H9 (cell line): ENCODE measurements around the gene SP6. TPM values are rescaled to one million over a fixed set of nuclear protein-coding genes. Genes with fewer than 3 reads are reported as not detected.

Experiments used
- DNase-seq: peaks from one replicate; pipeline ENCODE4 v3.0.0-alpha.2; 2017
- H2AFZ ChIP-seq: one replicate; pipeline ENCODE4 v1.6.1; 2013; ENCODE audit warnings: mild to moderate bottlenecking, low read length, control low read depth, moderate library complexity
- H2AK5ac ChIP-seq: 2 replicates; pipeline ENCODE4 v1.6.1; 2013; ENCODE audit warnings: low read length, control low read depth, mixed read lengths; ENCODE audit not compliant: insufficient read length
- H2BK120ac ChIP-seq: one replicate; pipeline ENCODE4 v1.6.1; 2013; ENCODE audit warnings: low read depth, mild to moderate bottlenecking, low read length, control low read depth, inconsistent platforms; ENCODE audit not compliant: poor library complexity, severe bottlenecking
- H2BK12ac ChIP-seq: 2 replicates; pipeline ENCODE4 v1.6.1; 2013; ENCODE audit warnings: low read length, control low read depth, mixed read lengths, low read depth; ENCODE audit not compliant: insufficient read length
- H2BK15ac ChIP-seq: 2 replicates; pipeline ENCODE4 v1.6.1; 2013; ENCODE audit warnings: low read depth, low read length, control low read depth
- H2BK20ac ChIP-seq: one replicate; pipeline ENCODE4 v1.6.1; 2013; ENCODE audit warnings: low read depth, mild to moderate bottlenecking, low read length, control low read depth, inconsistent platforms; ENCODE audit not compliant: poor library complexity, severe bottlenecking
- H2BK5ac ChIP-seq: 2 replicates; pipeline ENCODE4 v1.6.1; 2013; ENCODE audit warnings: low read length, control low read depth, mixed read lengths; ENCODE audit not compliant: insufficient read length
- H3K14ac ChIP-seq: 2 replicates; pipeline ENCODE4 v1.6.1; 2013; ENCODE audit warnings: low read length, control low read depth; ENCODE audit not compliant: insufficient read depth
- H3K18ac ChIP-seq: 2 replicates; pipeline ENCODE4 v1.6.1; 2013; ENCODE audit warnings: low read depth, mild to moderate bottlenecking, mixed read lengths, low read length, control low read depth; ENCODE audit not compliant: insufficient read length
- H3K23ac ChIP-seq: 2 replicates; pipeline ENCODE4 v1.6.1; 2013; ENCODE audit warnings: low read length, control low read depth, mixed read lengths, low read depth; ENCODE audit not compliant: insufficient read length
- H3K23me2 ChIP-seq: 2 replicates; pipeline ENCODE4 v1.6.1; 2013; ENCODE audit warnings: low read depth, mild to moderate bottlenecking, mixed read lengths, low read length, control low read depth; ENCODE audit not compliant: insufficient read length, poor library complexity, severe bottlenecking
- H3K27ac ChIP-seq: 2 replicates; pipeline ENCODE4 v1.5.1; 2013; ENCODE audit warnings: low read length, control low read depth, mixed read lengths, low read depth; ENCODE audit not compliant: insufficient read length
- H3K27me3 ChIP-seq: 2 replicates; pipeline ENCODE4 v1.6.1; 2013; ENCODE audit warnings: low read length, control low read depth, inconsistent platforms; ENCODE audit not compliant: insufficient read depth
- H3K4ac ChIP-seq: 2 replicates; pipeline ENCODE4 v1.6.1; 2013; ENCODE audit warnings: low read depth, mild to moderate bottlenecking, control low read depth, inconsistent platforms, low read length, moderate library complexity
- H3K4me1 ChIP-seq: 2 replicates; pipeline ENCODE4 v1.6.1; 2013; ENCODE audit warnings: low read length, control low read depth, inconsistent platforms; ENCODE audit not compliant: insufficient read depth
- H3K4me2 ChIP-seq: 2 replicates; pipeline ENCODE4 v1.6.1; 2013; ENCODE audit warnings: low read length, control low read depth, mixed read lengths; ENCODE audit not compliant: insufficient read length, insufficient read depth
- H3K56ac ChIP-seq: 2 replicates; pipeline ENCODE4 v1.6.1; 2013; ENCODE audit warnings: low read depth, mild to moderate bottlenecking, mixed read lengths, low read length, control low read depth; ENCODE audit not compliant: insufficient read length
- H3K79me1 ChIP-seq: 2 replicates; pipeline ENCODE4 v1.6.1; 2013; ENCODE audit warnings: low read depth, mild to moderate bottlenecking, moderate library complexity, low read length, control low read depth, inconsistent platforms; ENCODE audit not compliant: insufficient read depth, poor library complexity, severe bottlenecking
- H3K79me2 ChIP-seq: 2 replicates; pipeline ENCODE4 v1.6.1; 2013; ENCODE audit warnings: low read length, control low read depth, inconsistent platforms; ENCODE audit not compliant: insufficient read depth
- H3K9ac ChIP-seq: 2 replicates; pipeline ENCODE4 v1.6.1; 2013; ENCODE audit warnings: low read length, control low read depth, mixed read lengths; ENCODE audit not compliant: insufficient read length; ENCODE audit errors: extremely low read depth
- H3K9me3 ChIP-seq: one replicate; pipeline ENCODE4 v1.6.1; 2013; ENCODE audit warnings: low read depth, low read length, inconsistent platforms; ENCODE audit not compliant: control insufficient read depth
- H3T11ph ChIP-seq: one replicate; pipeline ENCODE4 v1.6.1; 2013; ENCODE audit warnings: mild to moderate bottlenecking, low read length, control low read depth, inconsistent platforms
- H4K20me1 ChIP-seq: one replicate; pipeline ENCODE4 v1.6.1; 2013; ENCODE audit not compliant: control insufficient read depth, insufficient read length, insufficient read depth
- H4K5ac ChIP-seq: 2 replicates; pipeline ENCODE4 v1.6.1; 2013; ENCODE audit warnings: low read depth, mild to moderate bottlenecking, mixed read lengths, low read length, control low read depth; ENCODE audit not compliant: insufficient read length
- H4K8ac ChIP-seq: replicated peaks from 2 replicates; pipeline ENCODE4 v1.6.1; 2013; ENCODE audit warnings: low read length, control low read depth, mixed read lengths, low read depth; ENCODE audit not compliant: insufficient read length
- H4K91ac ChIP-seq: 2 replicates; pipeline ENCODE4 v1.6.1; 2013; ENCODE audit warnings: low read depth, mild to moderate bottlenecking, moderate library complexity, mixed read lengths, low read length, control low read depth; ENCODE audit not compliant: insufficient read length
- H3K27ac Mint-ChIP-seq, 3 experiments: 2 replicates in 2 of 3; 3 replicates in 1 of 3; pipeline ENCODE4 v1.8.0; 2020 to 2021; ENCODE audit warnings: mixed read lengths in 3 of 3, mild to moderate bottlenecking in 1 of 3, moderate library complexity in 1 of 3
- H3K27me3 Mint-ChIP-seq: 2 replicates; pipeline ENCODE4 v1.8.0; 2021; ENCODE audit warnings: low read depth, mild to moderate bottlenecking, moderate library complexity, mixed read lengths
- H3K36me3 Mint-ChIP-seq, 3 experiments: 2 replicates in 2 of 3; 3 replicates in 1 of 3; pipeline ENCODE4 v1.8.0; 2020 to 2021; ENCODE audit warnings: low read depth in 3 of 3, mixed read lengths in 3 of 3; ENCODE audit not compliant: insufficient read depth in 1 of 3
- H3K4me1 Mint-ChIP-seq, 2 experiments: 2 replicates each; pipeline ENCODE4 v1.8.0; 2020; ENCODE audit warnings: mixed read lengths in 2 of 2
- H3K4me3 Mint-ChIP-seq, 2 experiments: 2 replicates in 1 of 2; 3 replicates in 1 of 2; pipeline ENCODE4 v1.8.0; 2020 to 2021; ENCODE audit warnings: mild to moderate bottlenecking in 2 of 2, mixed read lengths in 2 of 2, moderate library complexity in 1 of 2
- H3K9me3 Mint-ChIP-seq, 2 experiments: 2 replicates in 1 of 2; 3 replicates in 1 of 2; pipeline ENCODE4 v1.8.0; 2020; ENCODE audit warnings: mild to moderate bottlenecking in 2 of 2, mixed read lengths in 2 of 2, moderate library complexity in 1 of 2
- CTCF ChIP-seq: fragments of 200-600 bp; sonication (generic); conservative IDR thresholded peaks from 3 replicates; pipeline ENCODE4 v1.8.0; 2021; ENCODE audit warnings: antibody characterized with exemption, mild to moderate bottlenecking
- WGBS: extraction: QIAGEN DNeasy Blood & Tissue Kit; methylation state at CpG from one replicate; pipeline ENCODE4 v1.1.7; 2013; ENCODE audit warnings: missing lambda C conversion rate, low lambda C conversion rate, mixed read lengths; ENCODE audit not compliant: insufficient read length; ENCODE audit errors: extremely low coverage; 5-methylcytosine and 5-hydroxymethylcytosine counted together
- total RNA-seq: library from RNA; stranded (reverse); gene quantifications from 2 replicates; pipeline ENCODE4 v1.2.1, GENCODE V29; 2021

SP6 gene
- total RNA-seq, 1 experiment from 2014 or later, result 0.90 TPM

DNA sequence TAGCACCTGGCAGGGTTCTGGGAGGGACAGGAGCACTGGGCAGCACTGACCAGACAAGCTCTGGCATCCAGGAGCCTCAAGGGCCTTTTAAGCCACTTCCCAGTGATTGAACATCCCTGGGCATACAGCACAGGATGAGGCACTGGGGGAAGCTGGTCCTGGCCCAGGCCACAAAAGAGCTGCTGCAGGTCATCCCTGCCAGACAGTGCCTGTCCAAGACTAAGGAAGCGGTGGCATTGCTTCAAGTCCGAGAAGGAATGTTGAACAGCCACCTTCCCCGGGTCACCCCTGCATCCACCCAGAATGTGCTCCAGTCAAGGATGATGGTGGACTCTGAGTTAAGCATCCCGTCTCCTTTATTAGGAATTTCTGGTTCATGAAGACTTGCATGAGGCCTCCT lies 28.2 kb downstream of the SP6 start:
- H3K79me2 ChIP-seq, result no peaks in the 10 kb centered on the region; the same call in 1 of the 2 replicates
- H3K18ac ChIP-seq, result no peak overlapping the region
- H3T11ph ChIP-seq, result no peak overlapping the region
- no peak overlapping the region for H2AK5ac ChIP-seq
- H2BK5ac ChIP-seq, result no peak overlapping the region
- no peak overlapping the region for H3K23ac ChIP-seq
- Mint-ChIP-seq H3K9me3 (no peaks in the 10 kb centered on the region), H3K36me3 (peaks cover 21 to 35% (median 34%) of the 10 kb centered on the region in 3 experiments), H3K27ac (0 out of 7 replicates have a peak overlapping the region, but pooled peaks of 1 of the 3 experiments have one; percentile 60), H3K4me3 (peak overlapping the region in 1 of 2 experiments; percentile 24; a peak in 1 of 5 replicates), H3K27me3 (no peaks in the 10 kb centered on the region), H3K4me1 (peaks cover 12 to 19% of the 10 kb centered on the region in 2 experiments)
- H4K91ac ChIP-seq, result no peak overlapping the region
- H3K9me3 ChIP-seq, result no peaks in the 10 kb centered on the region
- no peak overlapping the region for H2BK20ac ChIP-seq
- H3K27me3 ChIP-seq, result no peaks in the 10 kb centered on the region
- H3K4me1 ChIP-seq, result no peaks in the 10 kb centered on the region
- no peak overlapping the region for H3K4ac ChIP-seq
- peaks cover 7% of the 10 kb centered on the region for H3K23me2 ChIP-seq
- H4K20me1 ChIP-seq, result no peaks in the 10 kb centered on the region
- no peak overlapping the region for H3K56ac ChIP-seq
- no peak overlapping the region for H4K8ac ChIP-seq
- H3K9ac ChIP-seq, result no peak overlapping the region
- no peak overlapping the region for H2BK12ac ChIP-seq
- TF ChIP-seq CTCF, result no peak
- no peak overlapping the region for H3K27ac ChIP-seq
- no peaks in the 10 kb centered on the region for H3K79me1 ChIP-seq
- H2AFZ ChIP-seq, result no peak overlapping the region
- no peak overlapping the region for H3K4me2 ChIP-seq
- no peak overlapping the region for H3K14ac ChIP-seq
- WGBS, result no CpG with 5 or more reads among the region's 4 CpGs
- no peak overlapping the region for H4K5ac ChIP-seq
- H2BK120ac ChIP-seq, result no peak overlapping the region
- H2BK15ac ChIP-seq, result no peak overlapping the region
- no peak for DNase-seq
